Measurements from ENCODE around the gene PIP5K1B. TPM values are rescaled to one million over a fixed set of nuclear protein-coding genes. Genes with fewer than 3 reads are reported as not detected.
A peak's percentile ranks its signal among the peaks of the same experiment; 100 is the strongest.

The PIP5K1B gene
- total and polyA plus RNA-seq, 10 of the 15 experiments (the other 5 are each of a cell fraction or from before 2014, with no cell fraction given) = 6.8 to 16.3 (median 10.6) TPM

DNA sequence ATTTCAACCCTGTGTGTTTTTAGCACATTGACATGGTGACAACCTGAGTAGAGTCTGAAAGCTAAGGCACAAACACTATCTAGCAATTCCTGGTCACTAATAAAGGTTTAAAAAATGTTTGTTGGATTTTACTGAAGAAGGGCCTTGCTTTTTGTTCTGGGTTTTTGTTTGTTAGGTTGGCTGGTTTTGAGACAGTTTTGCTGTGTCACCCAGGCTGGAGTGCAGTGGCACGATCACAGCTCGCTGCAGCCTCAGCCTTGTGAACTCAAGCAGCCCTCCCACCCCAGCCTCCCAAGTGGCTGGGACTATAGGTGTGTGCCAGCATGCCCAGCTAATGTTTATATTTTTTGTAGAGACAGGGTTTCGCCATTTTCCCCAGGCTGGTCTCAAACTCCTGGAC is 269.9 kb downstream of the PIP5K1B start (continued):
- TF ChIP-seq, protein P1, sequence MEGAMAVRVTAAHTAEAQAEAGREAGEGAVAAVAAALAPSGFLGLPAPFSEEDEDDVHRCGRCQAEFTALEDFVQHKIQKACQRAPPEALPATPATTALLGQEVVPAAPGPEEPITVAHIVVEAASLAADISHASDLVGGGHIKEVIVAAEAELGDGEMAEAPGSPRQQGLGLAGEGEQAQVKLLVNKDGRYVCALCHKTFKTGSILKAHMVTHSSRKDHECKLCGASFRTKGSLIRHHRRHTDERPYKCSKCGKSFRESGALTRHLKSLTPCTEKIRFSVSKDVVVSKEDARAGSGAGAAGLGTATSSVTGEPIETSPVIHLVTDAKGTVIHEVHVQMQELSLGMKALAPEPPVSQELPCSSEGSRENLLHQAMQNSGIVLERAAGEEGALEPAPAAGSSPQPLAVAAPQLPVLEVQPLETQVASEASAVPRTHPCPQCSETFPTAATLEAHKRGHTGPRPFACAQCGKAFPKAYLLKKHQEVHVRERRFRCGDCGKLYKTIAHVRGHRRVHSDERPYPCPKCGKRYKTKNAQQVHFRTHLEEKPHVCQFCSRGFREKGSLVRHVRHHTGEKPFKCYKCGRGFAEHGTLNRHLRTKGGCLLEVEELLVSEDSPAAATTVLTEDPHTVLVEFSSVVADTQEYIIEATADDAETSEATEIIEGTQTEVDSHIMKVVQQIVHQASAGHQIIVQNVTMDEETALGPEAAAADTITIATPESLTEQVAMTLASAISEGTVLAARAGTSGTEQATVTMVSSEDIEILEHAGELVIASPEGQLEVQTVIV (IDR thresholded peaks at IDR 0.05; ENCODE audit: borderline replicate concordance, partially characterized antibody) = no peak

DNA sequence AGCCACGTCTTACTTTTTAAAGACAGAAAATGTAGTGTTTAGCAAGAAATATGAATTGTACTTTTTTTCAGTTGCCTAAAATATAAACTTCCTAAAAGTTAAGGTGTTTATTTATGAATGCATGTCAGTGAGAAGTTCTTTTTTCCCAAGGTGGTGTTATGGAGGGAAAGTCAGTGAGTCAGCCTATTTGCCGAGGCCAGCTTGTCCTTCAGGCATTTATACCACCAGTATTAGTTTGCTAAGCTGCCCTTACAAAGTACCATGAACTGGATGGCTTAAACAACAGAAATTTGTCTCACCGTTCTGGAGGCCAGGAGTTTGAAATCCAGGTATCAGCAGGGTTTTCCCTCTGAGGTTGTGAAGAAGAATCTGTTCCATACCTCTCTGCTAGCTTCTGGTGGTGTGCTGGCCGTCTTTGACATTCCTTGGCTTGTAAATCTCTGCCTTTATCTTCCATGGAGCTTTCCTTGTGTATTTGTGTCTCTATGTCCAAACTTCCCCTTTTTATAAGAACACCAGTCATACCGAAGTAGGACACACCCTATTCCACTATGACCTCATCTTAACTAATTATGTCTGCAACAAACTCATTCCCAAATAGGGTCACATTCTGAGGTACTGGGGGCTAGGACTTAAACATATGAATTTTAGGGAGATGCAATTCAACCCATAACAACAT is 270.5 kb downstream of the PIP5K1B start:
- Histone ChIP-seq H3K4me1 (ENCODE audit: control insufficient read depth, insufficient read depth, low read length) (peaks cover 46% of the 10 kb centered on the region), H3K27ac (ENCODE audit: control insufficient read depth, insufficient read depth) (peak overlapping the region; percentile 66; the same call in 1 of the 2 replicates), H3K4me2 (ENCODE audit: control insufficient read depth, insufficient read depth) (peak overlapping the region; percentile 52; the same call in 1 of the 2 replicates), H4K20me1 (ENCODE audit: control insufficient read depth, insufficient read depth) (no peaks in the 10 kb centered on the region), H2AFZ (ENCODE audit: control insufficient read depth, low read depth, low read length) (no peak overlapping the region), H3K79me2 (ENCODE audit: control insufficient read depth, insufficient read depth, low read length) (no peaks in the 10 kb centered on the region), H3K27me3 (replicated peaks in 1 of 2; ENCODE audit: control insufficient read depth in 2 of 2, insufficient read depth in 2 of 2, low read length in 1 of 2) (no peaks in the 10 kb centered on the region), H3K36me3 (ENCODE audit: control insufficient read depth in 2 of 2, insufficient read depth in 2 of 2, low read length in 1 of 2) (no peaks in the 10 kb centered on the region; a peak in 1 of 4 replicates), H3K9ac (ENCODE audit: control insufficient read depth, insufficient read depth, low read length) (peak overlapping the region; percentile 1; the same call in 1 of the 2 replicates), H3K9me3 (replicated peaks; ENCODE audit: control insufficient read depth, insufficient read depth, low read length) (no peaks in the 10 kb centered on the region; the same call in 2 of the 3 replicates), H3K4me3 (peak overlapping the region; percentile 28; the same call in 1 of the 2 replicates)
- DNase-seq (ENCODE audit: low read depth, low spot score) (no peak), ATAC-seq (peak; percentile 27; the same call in 2 of the 3 replicates), FAIRE-seq (no peak)
- ChIA-PET SMC1A (ENCODE audit: uncharacterized antibody, unreplicated experiment) (interaction anchor here (1.8 to 12.2 kb wide), 5 partner anchors 8 to 26 kb away, joined by 4 to 160 read pairs (median 19); no protein-coding TSS in a partner anchor), POLR2A (interaction anchor here (1.6 to 2.8 kb wide), 3 partner anchors 9 to 26 kb away, joined by 6 to 9 read pairs (median 6); no protein-coding TSS in a partner anchor), RAD21 (ENCODE audit: unreplicated experiment) (interaction anchor here (1.0 to 4.1 kb wide), 5 partner anchors 8 to 63 kb away, joined by 3 to 29 read pairs (median 19); no protein-coding TSS in a partner anchor), CTCF (interaction anchor here (0.5 to 5.8 kb wide), 8 partner anchors 8 to 24 kb away, joined by 3 to 23 read pairs (median 8); no protein-coding TSS in a partner anchor)
- 70% methylated on average over 5 of the region's 5 CpGs for WGBS (ENCODE audit: insufficient coverage, insufficient replicate concordance, low lambda C conversion rate, missing lambda C conversion rate)
- TF ChIP-seq BMI1 (IDR thresholded peaks at IDR 0.05; ENCODE audit: borderline replicate concordance) (no peak), ATF7 (IDR thresholded peaks at IDR 0.05; ENCODE audit: low read depth) (peak; percentile 83), POLR2AphosphoS5 (IDR thresholded peaks at IDR 0.05; ENCODE audit: low read length) (0 out of 2 replicates have a peak, but pooled peaks have one; percentile 27), LARP7 (IDR thresholded peaks at IDR 0.05) (no peak), JUNB (IDR thresholded peaks at IDR 0.05) (peak; percentile 58; the same call in 1 of the 2 replicates), EED (IDR thresholded peaks at IDR 0.05; ENCODE audit: low read depth) (0 out of 2 replicates have a peak, but pooled peaks have one; percentile 35), SPI1 (IDR thresholded peaks at IDR 0.05; ENCODE audit: borderline replicate concordance, insufficient read depth, low read depth, low read length) (peak; percentile 41; the same call in 1 of the 2 replicates), SIX5 (IDR thresholded peaks at IDR 0.05; ENCODE audit: low read depth, low read length, severe bottlenecking) (no peak), CREM (IDR thresholded peaks at IDR 0.05; ENCODE audit: low read depth) (0 out of 2 replicates have a peak, but pooled peaks have one; percentile 31), IKZF1 (conservative IDR thresholded peaks at IDR 0.05) (0 out of 2 replicates have a peak, but pooled peaks have one; percentile 30), NFIC (IDR thresholded peaks at IDR 0.05; ENCODE audit: low read depth, low read length) (peak; percentile 44; the same call in 1 of the 2 replicates), IKZF2 (IDR thresholded peaks at IDR 0.05) (peak in 1 of 2 experiments; percentile 42; a peak in 1 of 4 replicates), SRF (IDR thresholded peaks at IDR 0.05; ENCODE audit: low read depth in 2 of 2, low read length in 2 of 2) (peak in 1 of 2 experiments; percentile 84; a peak in 1 of 4 replicates)
- TF ChIP-seq, protein P2, sequence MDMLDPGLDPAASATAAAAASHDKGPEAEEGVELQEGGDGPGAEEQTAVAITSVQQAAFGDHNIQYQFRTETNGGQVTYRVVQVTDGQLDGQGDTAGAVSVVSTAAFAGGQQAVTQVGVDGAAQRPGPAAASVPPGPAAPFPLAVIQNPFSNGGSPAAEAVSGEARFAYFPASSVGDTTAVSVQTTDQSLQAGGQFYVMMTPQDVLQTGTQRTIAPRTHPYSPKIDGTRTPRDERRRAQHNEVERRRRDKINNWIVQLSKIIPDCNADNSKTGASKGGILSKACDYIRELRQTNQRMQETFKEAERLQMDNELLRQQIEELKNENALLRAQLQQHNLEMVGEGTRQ (IDR thresholded peaks at IDR 0.05; ENCODE audit: borderline replicate concordance, low read depth, low read length) = no peak
- TF ChIP-seq, protein P3, sequence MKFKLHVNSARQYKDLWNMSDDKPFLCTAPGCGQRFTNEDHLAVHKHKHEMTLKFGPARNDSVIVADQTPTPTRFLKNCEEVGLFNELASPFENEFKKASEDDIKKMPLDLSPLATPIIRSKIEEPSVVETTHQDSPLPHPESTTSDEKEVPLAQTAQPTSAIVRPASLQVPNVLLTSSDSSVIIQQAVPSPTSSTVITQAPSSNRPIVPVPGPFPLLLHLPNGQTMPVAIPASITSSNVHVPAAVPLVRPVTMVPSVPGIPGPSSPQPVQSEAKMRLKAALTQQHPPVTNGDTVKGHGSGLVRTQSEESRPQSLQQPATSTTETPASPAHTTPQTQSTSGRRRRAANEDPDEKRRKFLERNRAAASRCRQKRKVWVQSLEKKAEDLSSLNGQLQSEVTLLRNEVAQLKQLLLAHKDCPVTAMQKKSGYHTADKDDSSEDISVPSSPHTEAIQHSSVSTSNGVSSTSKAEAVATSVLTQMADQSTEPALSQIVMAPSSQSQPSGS (IDR thresholded peaks at IDR 0.05; ENCODE audit: low read length) = peak; percentile 69
- intact Hi-C loops (cut with micrococcal nuclease; ENCODE audit: unreplicated experiment) = loop anchor here (5.0 kb wide), 1 partner anchor 333 kb away; no protein-coding TSS in a partner anchor
- BruUV-seq (replicated peaks) = TSS peak; percentile 78
- in situ Hi-C loops (cut with MboI) = no loop called here
